Testis (tissue), 3 donors: ENCODE measurements around the gene ZDHHC8. TPM values are rescaled to one million over a fixed set of nuclear protein-coding genes. Genes with fewer than 3 reads are reported as not detected.

Experiments
- DNase-seq: peaks from one replicate; pipeline ENCODE4 v3.0.0-alpha.2; 2019
- H3K27ac ChIP-seq, 2 donors: fragments of 200-600 bp; sonication (generic); one replicate each; pipeline ENCODE4 v1.5.1; 2019
- H3K27me3 ChIP-seq: fragments of 200-600 bp; sonication (generic); one replicate; pipeline ENCODE4 v1.5.1; 2019
- H3K36me3 ChIP-seq: fragments of 200-600 bp; sonication (generic); one replicate; pipeline ENCODE4 v1.5.1; 2017; ENCODE audit warnings: low read depth; ENCODE audit errors: missing control alignments
- H3K4me1 ChIP-seq: fragments of 200-600 bp; sonication (generic); one replicate; pipeline ENCODE4 v1.5.1; 2019
- H3K4me3 ChIP-seq, 2 donors: fragments of 200-600 bp; sonication (generic); one replicate each; pipeline ENCODE4 v1.5.1; 2017 to 2019
- H3K9me3 ChIP-seq: fragments of 200-600 bp; sonication (generic); one replicate; pipeline ENCODE4 v1.5.1; 2017
- POLR2A ChIP-seq: fragments of 450-650 bp; IDR thresholded peaks from one replicate; pipeline ENCODE4 v1.6.1; 2017; ENCODE audit warnings: antibody characterized with exemption, mild to moderate bottlenecking, moderate library complexity
- WGBS, 2 donors: methylation state at CpG; one replicate each; pipeline ENCODE4 v1.1.5; 2018; 5-methylcytosine and 5-hydroxymethylcytosine counted together
- intact Hi-C: fragments of 100-400 bp; cut with DNase I; formaldehyde crosslinking; loops from one replicate; pipeline ENCODE4 v1.15.1; 2023; ENCODE audit warnings: low total_unique reads
- polyA plus RNA-seq: library from polyadenylated mRNA; stranded (reverse); fragments of 350-450 nt; fragmentation: Illumina TruSeq; extraction: RNeasy Lipid Tissue Mini Kit (QIAGEN cat#74804); gene quantifications from one replicate; pipeline ENCODE4 v1.2.3, GENCODE V29; 2014; ENCODE audit warnings: low read depth, low replicate concordance; ENCODE audit not compliant: insufficient read depth
- total RNA-seq, 2 donors: library from RNA; depleted of rRNA; stranded (reverse); fragments of >200 nt; gene quantifications; one replicate each; pipeline ENCODE4 v1.2.3, GENCODE V29; 2016
- TF ChIP-seq, protein P1 (sequence below), 3 experiments: fragments of 450-650 bp in 2 of 3; fragments of 200-600 bp in 1 of 3; sonication (generic) in 1 of 3; IDR thresholded peaks; one replicate each; pipeline ENCODE4 v1.5.1; 2016 to 2019; ENCODE audit warnings: antibody characterized with exemption in 3 of 3, mild to moderate bottlenecking in 2 of 3, moderate library complexity in 1 of 3

The ZDHHC8 gene
- total and polyA plus RNA-seq, 3 donors from 2014 or later: 34.0 to 44.0 (median 40.9) TPM

DNA sequence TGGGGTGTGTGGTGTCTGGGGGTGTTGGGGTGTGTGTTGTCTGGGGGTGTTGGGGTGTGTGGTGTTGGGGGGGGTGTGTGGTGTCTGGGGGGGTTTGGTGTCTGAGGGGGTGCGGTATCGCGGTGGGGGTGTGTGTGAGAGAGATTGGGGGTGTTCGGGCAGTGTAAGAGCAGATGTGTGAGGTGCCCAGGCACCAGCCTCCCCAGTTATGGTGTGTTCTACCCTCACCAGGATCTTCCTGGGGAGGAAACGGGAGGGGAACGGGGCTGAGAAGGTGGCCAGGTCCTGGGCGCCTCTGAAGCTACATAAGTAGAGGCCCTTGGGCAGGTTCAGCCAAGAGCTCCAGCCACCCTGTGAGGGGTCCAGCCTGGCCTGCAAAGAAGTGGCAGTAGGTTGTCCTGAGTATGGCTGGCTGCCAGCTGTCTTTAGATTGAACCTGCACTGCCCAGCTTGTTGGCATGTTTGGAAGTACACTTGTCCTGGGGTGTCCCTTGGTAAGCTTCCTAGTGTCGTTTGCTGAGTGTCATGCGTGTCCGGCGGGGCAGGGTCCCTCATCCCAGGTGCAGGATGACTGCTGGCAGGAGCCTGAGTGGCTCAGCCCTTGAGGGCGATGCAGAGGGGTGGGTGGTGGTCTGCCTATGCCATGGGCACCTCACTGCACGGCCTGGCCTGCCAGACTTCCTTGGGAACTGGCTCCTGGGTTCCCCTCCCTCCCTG lies 8.1 kb upstream of the ZDHHC8 start:
- Histone ChIP-seq H3K9me3 (no peaks in the 10 kb centered on the region), H3K27ac (no peak overlapping the region), H3K4me3 (no peak overlapping the region), H3K27me3 (no peaks in the 10 kb centered on the region), H3K4me1 (peaks cover 15% of the 10 kb centered on the region), H3K36me3 (no peaks in the 10 kb centered on the region)
- no peak for DNase-seq
- intact Hi-C loops: no loop called here
- TF ChIP-seq, protein P1, sequence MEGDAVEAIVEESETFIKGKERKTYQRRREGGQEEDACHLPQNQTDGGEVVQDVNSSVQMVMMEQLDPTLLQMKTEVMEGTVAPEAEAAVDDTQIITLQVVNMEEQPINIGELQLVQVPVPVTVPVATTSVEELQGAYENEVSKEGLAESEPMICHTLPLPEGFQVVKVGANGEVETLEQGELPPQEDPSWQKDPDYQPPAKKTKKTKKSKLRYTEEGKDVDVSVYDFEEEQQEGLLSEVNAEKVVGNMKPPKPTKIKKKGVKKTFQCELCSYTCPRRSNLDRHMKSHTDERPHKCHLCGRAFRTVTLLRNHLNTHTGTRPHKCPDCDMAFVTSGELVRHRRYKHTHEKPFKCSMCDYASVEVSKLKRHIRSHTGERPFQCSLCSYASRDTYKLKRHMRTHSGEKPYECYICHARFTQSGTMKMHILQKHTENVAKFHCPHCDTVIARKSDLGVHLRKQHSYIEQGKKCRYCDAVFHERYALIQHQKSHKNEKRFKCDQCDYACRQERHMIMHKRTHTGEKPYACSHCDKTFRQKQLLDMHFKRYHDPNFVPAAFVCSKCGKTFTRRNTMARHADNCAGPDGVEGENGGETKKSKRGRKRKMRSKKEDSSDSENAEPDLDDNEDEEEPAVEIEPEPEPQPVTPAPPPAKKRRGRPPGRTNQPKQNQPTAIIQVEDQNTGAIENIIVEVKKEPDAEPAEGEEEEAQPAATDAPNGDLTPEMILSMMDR (IDR thresholded peaks at IDR 0.05): no peak
- TF ChIP-seq POLR2A: no peak
- whole genome bisulfite sequencing, 2 donors: 89 to 97% methylated on average over 13 of the region's 13 CpGs

DNA sequence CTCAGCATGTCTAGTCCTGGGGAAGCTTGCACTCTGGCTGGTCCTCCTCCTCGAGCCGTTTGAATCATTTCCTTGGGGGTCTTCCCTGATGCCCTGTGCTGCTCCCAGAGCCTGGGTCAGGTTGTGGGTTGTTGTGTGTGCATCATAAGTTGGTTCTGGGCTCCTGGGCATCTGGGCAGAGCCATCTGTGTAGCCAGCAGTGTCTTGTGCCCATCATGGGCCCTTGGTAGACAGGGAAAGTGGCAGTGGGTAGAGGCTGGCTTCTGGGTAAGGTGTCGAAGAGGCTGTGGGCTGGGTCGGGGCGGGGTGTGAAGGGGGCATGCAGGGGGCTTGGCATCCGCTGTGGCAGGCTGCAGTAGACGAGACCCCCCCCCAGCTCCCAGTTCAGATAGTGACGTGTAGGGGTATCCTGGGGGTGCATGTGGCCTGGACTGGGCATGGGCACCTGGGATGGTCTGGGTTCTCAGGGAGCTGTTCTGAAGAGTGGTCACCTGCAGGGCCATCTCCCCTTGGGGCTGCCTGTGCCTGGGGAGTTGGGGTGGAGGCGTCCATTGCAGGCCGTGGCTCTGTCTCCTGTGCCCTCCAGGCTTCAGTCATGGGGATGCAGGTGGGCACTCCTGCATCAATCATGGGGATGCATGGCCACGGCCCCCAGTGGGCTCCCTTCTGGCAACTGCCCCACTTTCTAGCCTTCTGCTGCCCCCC lies 7.4 kb upstream of the ZDHHC8 start:
- WGBS, 2 donors: 82 to 87% methylated on average over 5 to 11 of the region's 11 CpGs
- no peak for DNase-seq
- Histone ChIP-seq H3K9me3 (no peaks in the 10 kb centered on the region), H3K27me3 (no peaks in the 10 kb centered on the region), H3K4me3 (no peak overlapping the region), H3K27ac (no peak overlapping the region), H3K36me3 (no peaks in the 10 kb centered on the region), H3K4me1 (peaks cover 7% of the 10 kb centered on the region)
- intact Hi-C loops: no loop called here
- TF ChIP-seq, protein P1 (IDR thresholded peaks at IDR 0.05): no peak
- no peak for TF ChIP-seq POLR2A

- no peak for TF ChIP-seq POLR2A
- TF ChIP-seq, protein P1 (IDR thresholded peaks at IDR 0.05): no peak
- no peaks in the 10 kb centered on the region for H3K36me3 ChIP-seq
- 82 to 89% methylated on average over 27 to 32 of the region's 32 CpGs for WGBS, 2 donors
- intact Hi-C loops: no loop called here
- no peaks in the 10 kb centered on the region for H3K27me3 ChIP-seq
- DNase-seq: peak; percentile 77
- H3K27ac ChIP-seq: peak overlapping the region in 1 of 2 donors; percentile 17
- H3K4me1 ChIP-seq: peaks cover 14% of the 10 kb centered on the region
- no peak overlapping the region for H3K4me3 ChIP-seq
- no peaks in the 10 kb centered on the region for H3K9me3 ChIP-seq
Measured at GRCh38 chr22:20125201-20126174, 6.1 kb upstream of the ZDHHC8 start.

DNA sequence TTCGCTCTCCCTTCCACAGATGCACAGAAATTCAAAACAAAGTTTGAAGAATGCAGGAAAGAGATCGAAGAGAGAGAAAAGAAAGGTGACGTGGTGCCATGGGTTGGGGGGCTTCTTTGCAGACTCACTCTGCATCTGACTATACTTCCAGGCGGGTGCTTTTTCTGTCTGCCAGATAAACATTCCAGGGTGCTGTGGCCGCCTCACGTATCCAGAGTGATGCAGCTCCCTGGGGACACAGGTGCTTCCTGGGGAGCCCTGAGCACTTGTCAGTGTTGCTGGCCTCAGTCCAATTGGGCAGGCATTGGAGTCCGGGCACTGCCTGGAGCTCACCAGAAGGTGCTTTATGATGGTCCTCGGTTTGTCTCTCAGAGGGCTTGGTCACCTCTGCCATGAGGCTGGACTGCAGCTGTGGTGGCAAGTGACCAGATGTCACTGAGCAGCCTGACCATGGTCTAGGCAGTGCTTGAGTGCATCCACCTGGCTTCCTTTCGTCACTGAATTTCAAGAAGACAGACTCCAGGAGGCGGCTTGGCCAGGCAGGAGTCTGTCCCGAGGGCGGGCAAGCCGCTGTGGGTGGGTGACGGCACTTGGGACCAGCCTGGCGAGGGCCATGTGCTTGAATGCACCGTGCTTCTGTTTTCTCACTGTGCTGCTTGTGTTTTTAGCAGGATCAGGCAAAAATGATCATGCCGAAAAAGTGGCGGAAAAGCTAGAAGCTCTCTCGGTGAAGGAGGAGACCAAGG lies 5.1 kb upstream of the ZDHHC8 start:
- intact Hi-C loops: no loop called here
- no peak for TF ChIP-seq POLR2A
- TF ChIP-seq, protein P1 (IDR thresholded peaks at IDR 0.05): no peak
- H3K36me3 ChIP-seq: no peaks in the 10 kb centered on the region
- no peaks in the 10 kb centered on the region for H3K9me3 ChIP-seq
- 82 to 84% methylated on average over 15 to 19 of the region's 19 CpGs for WGBS, 2 donors
- no peak overlapping the region for H3K4me3 ChIP-seq
- no peak overlapping the region for H3K27ac ChIP-seq
- H3K4me1 ChIP-seq: peaks cover 18% of the 10 kb centered on the region
- H3K27me3 ChIP-seq: no peaks in the 10 kb centered on the region
- DNase-seq: no peak
